ENCODE measurements around the gene FRG2C.
A peak's percentile ranks its signal among the peaks of the same experiment; 100 is the strongest.
"Not testable (repeated sequence)": the region's sequence is repeated elsewhere in the genome, so short reads cannot be mapped to it uniquely, and the experiment has no call there.

Gene FRG2C

DNA sequence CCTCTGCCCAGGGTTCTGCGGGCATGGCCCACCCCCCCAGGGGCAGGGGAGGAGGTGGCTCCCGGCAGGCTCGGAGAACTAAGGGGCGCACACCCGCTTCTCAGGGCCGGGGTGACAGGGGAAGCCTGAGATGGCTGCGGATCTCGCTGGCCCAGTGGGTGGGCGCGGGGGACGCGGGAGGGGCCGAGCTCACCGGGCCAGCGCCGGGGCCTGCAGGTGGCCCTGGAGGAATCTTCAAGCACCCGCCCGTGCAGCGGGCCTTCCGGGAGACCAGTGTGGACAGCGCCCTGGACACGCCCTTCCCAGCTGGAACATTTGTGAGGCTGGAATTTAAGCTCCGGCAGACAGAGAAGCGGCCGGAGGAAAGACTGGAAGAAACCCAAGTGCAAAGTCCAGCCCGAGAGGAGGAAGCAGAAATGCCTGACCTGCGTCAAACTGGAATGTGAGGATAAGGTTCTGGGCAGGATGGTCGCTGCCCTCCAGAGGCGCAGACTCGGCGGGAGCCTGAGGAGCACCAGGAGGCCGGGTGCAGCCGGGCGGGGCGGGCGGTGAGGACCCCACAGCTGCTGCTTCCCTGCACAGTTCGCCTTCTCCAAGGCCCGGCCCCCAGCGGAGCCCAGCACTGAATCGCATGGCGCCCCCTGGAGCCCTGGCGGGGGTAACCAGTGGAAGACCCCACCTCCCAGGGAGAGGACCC, 5.6 kb upstream of the FRG2C start:
- Mint-ChIP-seq H3K4me3 (peak overlapping the region; percentile 55), H3K27me3 (peaks cover 29% of the 10 kb centered on the region)
- H3K27ac Mint-ChIP-seq; DNase-seq; H3K36me3 Mint-ChIP-seq (ENCODE audit: low read depth); H3K4me1 Mint-ChIP-seq; H3K9me3 Mint-ChIP-seq; ATAC-seq: not testable (repeated sequence)

DNA sequence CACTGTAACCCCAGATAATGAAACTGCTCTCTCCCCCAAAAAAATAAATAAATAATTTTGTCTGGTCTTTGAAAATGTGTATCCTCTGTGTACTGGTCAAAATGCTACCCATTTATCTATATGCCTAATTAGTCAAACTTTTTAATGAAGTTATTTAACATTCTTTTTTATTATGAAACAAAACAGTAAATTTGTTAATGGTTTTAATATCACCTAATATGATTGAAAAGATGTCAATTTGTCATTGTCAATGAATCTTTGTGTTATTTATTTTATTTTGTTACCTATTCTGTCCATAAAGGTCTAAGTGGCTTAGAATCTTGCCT, 5.1 kb upstream of the FRG2C start:
- peak overlapping the region; percentile 32 for H3K4me3 Mint-ChIP-seq
- DNase-seq: not testable (repeated sequence)

DNA sequence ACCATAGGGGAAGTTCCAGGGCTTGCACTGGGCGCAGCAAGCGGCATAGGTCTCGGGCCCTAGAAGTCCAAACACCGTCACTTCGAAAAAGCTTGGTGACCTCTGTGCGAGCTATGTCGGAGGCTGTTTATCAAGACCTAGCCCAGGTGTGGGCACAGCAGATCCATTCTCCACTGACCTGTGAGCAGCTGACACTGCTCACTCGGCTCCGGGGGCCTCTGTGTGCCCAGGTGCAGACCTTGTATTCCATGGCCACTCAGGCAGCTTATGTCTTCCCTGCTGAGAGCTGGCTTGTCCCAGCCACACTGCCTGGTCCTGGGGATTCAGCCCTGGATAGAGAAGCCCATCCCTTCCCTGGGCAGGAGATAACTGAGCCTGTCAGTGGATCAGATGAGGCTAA, 1.5 kb downstream of the FRG2C start:
- DNase-seq; H3K4me1 Mint-ChIP-seq; H3K4me3 Mint-ChIP-seq; H3K36me3 Mint-ChIP-seq (ENCODE audit: low read depth); ATAC-seq; H3K27ac Mint-ChIP-seq: not testable (repeated sequence)
- Mint-ChIP-seq H3K9me3 (peaks cover 22% of the 10 kb centered on the region), H3K27me3 (peaks cover 34% of the 10 kb centered on the region)

More for the DNA sequence above, 5.1 kb upstream of the FRG2C start:
- H3K4me1 Mint-ChIP-seq; H3K27ac Mint-ChIP-seq; H3K36me3 Mint-ChIP-seq (ENCODE audit: low read depth); ATAC-seq; H3K9me3 Mint-ChIP-seq: not testable (repeated sequence)
- peaks cover 29% of the 10 kb centered on the region for H3K27me3 Mint-ChIP-seq

DNA sequence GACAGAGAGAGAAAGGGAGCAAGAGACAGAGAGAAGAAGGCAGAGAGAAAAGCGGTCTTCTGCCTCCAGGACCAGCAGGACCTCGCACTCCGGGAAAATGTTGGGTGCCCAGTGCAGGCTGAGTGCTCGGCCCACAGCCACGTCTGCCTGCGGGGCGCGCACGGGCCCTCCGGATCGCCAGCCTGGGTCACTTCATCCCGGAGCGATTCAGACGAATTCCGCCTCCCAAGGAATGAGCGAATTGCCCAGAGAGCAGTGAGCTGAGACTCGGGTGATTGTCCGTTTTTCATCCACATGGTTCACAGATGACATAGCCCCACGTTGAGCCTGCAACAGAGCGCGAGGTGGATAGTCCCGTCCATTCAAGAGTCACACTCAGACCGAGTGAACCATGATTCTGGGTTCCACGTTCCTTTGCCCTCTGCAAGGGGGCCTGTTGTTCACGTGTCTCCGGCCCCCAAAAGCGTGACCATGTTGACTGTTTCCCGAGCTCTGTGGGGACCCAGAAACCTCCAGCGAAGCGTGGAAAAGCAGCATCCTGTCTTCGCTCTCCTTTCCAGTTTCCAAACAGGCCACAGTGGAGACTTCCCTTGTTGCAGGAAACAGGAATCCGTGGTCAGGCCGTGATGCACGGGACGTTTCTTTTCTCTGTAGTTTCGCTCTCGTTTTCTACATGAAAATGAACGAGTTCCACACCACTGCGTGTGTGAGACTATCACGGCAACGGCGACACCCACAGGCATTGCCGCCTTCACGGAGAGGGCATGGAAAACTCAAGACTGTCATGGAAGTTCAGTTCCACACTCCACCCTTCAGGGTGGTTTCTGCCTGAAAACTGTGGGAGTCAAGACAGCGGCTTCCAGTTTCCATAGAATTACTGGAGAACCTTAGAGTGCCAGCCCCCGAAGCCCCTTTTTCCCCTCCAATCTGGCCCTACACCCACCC, 3.9 kb downstream of the FRG2C start:
- Mint-ChIP-seq H3K36me3 (ENCODE audit: low read depth) (peaks cover 14% of the 10 kb centered on the region), H3K27me3 (peaks cover 50% of the 10 kb centered on the region), H3K9me3 (peaks cover 30% of the 10 kb centered on the region), H3K4me1 (peaks cover 16% of the 10 kb centered on the region)
- ATAC-seq, H3K4me3 Mint-ChIP-seq, DNase-seq, H3K27ac Mint-ChIP-seq: not testable (repeated sequence)

DNA sequence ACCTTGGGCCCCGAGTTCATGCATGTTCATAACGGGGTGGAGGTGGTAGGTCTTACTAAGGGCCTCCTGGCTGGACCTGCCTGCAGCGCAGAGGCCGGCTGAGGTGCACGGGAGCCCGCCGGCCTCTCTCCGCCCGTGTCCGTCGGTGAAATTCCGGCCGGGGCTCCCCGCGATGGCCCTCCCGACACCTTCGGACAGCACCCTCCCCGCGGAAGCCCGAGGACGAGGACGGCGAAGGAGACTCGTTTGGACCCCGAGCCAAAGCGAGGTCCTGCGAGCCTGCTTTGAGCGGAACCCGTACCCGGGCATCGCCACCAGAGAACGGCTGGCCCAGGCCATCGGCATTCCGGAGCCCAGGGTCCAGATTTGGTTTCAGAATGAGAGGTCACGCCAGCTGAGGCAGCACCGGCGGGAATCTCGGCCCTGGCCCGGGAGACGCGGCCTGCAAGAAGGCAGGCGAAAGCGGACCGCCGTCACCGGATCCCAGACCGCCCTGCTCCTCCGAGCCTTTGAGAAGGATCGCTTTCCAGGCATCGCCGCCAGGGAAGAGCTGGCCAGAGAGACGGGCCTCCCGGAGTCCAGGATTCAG, 4.7 kb downstream of the FRG2C start:
- Mint-ChIP-seq H3K4me1 (peaks cover 16% of the 10 kb centered on the region), H3K9me3 (peaks cover 38% of the 10 kb centered on the region), H3K27me3 (peaks cover 55% of the 10 kb centered on the region), H3K36me3 (ENCODE audit: low read depth) (peaks cover 19% of the 10 kb centered on the region)
- peak; percentile 35 for DNase-seq
- ATAC-seq, H3K4me3 Mint-ChIP-seq, H3K27ac Mint-ChIP-seq: not testable (repeated sequence)

DNA sequence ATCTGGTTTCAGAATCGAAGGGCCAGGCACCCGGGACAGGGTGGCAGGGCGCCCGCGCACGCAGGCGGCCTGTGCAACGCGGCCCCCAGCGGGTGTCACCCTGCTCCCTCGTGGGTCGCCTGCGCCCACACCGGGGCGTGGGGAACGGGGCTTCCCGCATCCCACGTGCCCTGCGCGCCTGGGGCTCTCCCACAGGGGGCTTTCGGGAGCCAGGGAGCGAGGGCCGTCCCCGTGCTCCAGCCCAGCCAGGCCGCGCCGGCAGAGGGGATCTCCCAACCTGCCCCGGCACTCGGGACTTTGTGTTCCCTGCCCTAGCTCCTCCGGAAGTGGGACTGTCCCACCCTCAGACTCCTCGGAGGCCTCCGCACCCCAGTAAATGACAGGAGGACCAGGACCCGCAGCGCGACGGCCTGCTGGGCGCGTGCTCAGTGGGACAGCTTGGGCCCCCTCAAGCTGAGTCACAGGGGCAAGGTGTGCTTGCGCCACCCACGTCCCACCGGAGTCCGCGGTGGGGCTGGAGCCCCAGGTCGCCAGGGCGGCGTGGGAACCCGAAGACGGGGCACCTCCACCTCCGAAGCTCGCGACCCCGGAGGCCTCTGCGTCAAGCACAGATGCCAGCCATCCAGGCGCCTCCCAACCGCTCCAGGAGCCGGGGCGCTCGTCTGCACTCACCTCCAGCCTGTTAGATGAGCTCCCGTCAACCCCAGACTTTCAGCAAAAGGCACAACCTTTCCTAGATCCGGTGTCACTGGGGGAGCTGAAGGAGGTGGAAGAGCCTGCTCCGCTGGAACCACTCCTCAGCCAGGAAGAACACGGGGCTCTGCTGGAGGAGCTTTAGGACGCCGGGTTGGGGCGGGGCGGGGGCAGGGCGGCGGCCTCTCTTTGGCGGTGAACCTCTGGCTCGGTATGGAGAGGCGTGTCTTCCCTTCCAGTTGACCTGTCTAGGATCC, 5.5 kb downstream of the FRG2C start:
- Mint-ChIP-seq H3K36me3 (ENCODE audit: low read depth) (peaks cover 19% of the 10 kb centered on the region), H3K9me3 (peaks cover 39% of the 10 kb centered on the region), H3K27me3 (peaks cover 58% of the 10 kb centered on the region), H3K4me1 (peaks cover 16% of the 10 kb centered on the region)
- peak; percentile 65 for ATAC-seq
- DNase-seq, H3K27ac Mint-ChIP-seq, H3K4me3 Mint-ChIP-seq: not testable (repeated sequence)

DNA sequence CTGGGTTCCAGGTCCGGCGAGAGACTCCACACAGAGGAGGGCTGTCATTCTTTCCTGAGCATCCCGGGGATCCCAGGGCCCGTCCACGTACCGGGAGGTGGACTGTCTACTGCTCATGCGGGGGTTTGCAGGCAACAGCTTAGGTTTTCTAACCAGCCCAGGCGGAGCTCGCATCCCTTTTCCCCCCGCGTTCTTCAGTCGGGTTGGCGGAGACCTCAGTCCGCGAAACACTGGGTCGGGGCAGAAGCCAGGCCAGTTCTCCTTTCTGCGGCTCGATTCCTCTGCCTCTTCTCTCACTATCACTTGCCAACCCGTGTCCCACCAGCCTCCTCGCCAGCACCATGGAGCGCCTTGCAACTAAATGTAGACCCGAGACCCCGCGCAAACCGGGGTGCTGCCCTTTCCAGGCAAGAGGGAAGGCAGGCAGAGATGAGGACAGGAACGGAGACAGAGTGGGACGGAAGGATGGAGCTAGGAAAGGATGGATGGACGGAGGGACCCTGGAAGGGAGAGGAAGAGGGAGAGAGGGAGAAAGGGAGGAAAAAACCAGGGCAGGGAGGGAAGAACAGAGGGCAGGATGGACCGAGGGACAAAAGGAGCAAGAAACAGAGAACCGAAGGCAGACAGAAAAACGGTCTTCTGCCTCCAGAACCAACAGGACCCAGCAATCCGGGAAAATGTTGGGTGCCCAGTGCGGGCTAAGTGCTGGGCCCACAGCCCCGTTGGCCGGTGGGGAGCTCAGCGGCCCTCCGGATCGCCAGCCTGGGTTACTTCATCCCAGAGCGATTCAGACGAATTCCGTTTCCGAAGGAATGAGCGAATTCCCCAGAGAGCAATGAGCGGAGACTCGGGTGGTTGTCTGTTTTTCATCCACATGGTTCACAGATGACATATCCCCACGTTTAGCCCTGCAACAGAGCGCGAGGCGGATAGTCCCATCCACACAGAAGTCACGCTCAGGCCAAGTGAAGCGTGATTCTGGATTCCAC, 6.5 kb downstream of the FRG2C start:
- H3K4me3 Mint-ChIP-seq: peak overlapping the region; percentile 13
- H3K9me3 Mint-ChIP-seq: peaks cover 39% of the 10 kb centered on the region
- H3K36me3 Mint-ChIP-seq (ENCODE audit: low read depth): peaks cover 20% of the 10 kb centered on the region
- H3K4me1 Mint-ChIP-seq: peaks cover 16% of the 10 kb centered on the region
- not testable (repeated sequence) for ATAC-seq, H3K27ac Mint-ChIP-seq, DNase-seq
- peaks cover 53% of the 10 kb centered on the region for H3K27me3 Mint-ChIP-seq

DNA sequence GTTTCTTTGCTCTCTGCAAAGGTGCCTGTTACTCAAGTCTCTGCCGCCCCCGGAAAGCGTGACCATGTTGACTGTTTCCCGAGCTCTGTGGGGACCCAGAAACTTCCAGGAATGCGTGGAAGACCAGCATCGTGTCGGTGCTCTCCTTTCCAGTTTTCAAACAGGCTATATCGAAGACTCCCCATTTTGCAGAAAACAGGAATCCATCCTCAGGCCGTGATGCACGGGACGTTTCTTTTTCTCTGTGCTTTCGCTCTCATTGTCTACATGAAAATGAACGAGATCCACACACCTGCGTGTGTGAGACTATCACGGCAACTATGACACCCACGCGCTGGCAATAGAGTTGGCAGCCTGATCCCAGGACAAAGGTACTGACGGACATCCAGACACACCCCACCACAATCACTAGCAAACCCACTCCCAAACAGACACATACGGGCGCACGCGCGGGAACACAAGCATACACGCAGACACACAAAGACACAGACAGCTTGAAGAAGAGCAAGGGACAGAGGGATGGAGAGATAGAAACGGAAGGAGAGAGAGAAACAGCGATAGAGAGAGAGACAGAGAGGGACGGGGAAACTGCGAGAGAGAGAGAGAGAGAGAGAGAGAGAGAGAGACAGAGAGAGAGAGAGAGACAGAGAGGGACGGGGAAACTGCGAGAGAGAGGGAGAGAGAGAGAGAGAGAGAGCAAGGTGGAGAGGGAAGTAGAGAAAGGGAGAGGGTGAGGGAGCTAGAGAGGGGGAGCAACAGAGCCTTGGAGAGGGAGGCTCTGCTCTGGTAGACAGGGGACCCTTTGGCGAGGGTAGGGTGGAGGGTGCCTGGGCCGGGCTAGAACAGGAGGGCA, 7.4 kb downstream of the FRG2C start:
- Mint-ChIP-seq H3K9me3 (peaks cover 44% of the 10 kb centered on the region), H3K27me3 (peaks cover 53% of the 10 kb centered on the region), H3K36me3 (ENCODE audit: low read depth) (peaks cover 24% of the 10 kb centered on the region), H3K4me3 (peak overlapping the region; percentile 4), H3K4me1 (peaks cover 16% of the 10 kb centered on the region)
- DNase-seq, H3K27ac Mint-ChIP-seq, ATAC-seq: not testable (repeated sequence)

DNA sequence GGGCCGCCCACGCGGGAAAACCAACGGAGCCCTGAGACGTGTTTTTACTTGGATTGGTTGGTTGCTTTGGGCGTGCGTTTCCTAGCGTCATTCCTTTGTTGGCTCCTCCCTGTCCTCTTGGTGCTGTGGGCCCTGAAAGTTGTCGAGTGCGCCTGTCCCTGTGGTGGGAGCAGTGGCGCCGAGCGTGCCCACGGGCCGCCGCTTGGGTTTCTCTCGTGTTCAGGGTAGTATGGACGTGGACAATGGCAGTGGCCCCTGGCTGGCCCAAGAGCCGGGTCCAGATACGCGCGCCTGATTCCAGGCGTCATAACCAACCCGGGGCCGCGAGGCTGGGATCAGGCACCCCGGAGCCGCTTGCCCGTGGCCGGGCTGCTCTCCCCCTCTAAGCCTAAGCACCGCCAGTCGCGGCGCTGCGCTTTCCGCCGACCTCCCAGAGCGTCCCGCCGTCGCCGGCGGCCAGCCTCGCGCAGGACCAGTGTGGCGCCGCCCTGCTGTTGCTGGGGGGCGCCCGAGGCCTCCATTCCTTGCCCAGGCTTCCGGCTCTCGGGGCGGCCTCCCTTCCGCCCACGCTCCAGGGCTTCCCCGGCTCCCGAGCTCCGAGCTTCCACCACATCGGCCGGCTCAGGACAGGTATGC, 8.1 kb downstream of the FRG2C start:
- Mint-ChIP-seq H3K27me3 (peaks cover 50% of the 10 kb centered on the region), H3K4me1 (peaks cover 16% of the 10 kb centered on the region), H3K9me3 (peaks cover 38% of the 10 kb centered on the region), H3K36me3 (ENCODE audit: low read depth) (peaks cover 24% of the 10 kb centered on the region)
- ATAC-seq, DNase-seq, H3K4me3 Mint-ChIP-seq, H3K27ac Mint-ChIP-seq: not testable (repeated sequence)

DNA sequence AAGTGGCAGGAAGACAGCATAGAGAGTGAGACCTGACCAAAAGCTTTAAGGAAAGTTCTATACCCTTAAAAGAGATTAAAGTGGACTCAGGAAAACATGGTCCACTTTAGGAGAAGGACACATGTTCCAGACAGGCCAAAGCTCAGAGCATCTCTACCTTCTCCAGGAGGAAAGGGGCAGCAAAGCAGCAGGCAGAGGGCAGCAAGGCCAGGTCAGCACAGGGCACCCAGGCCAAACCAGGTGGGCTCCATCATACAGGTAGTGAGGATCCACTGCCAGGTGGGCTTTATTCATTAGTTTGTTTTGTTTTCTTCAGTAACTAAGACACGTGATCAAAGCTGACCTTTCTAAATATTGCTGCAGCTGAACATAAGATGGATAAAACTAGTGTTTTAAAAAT, 19.8 kb downstream of the FRG2C start:
- H3K4me1 Mint-ChIP-seq; H3K4me3 Mint-ChIP-seq; H3K27ac Mint-ChIP-seq; H3K27me3 Mint-ChIP-seq; DNase-seq; ATAC-seq; H3K36me3 Mint-ChIP-seq (ENCODE audit: low read depth): not testable (repeated sequence)
- peaks cover 24% of the 10 kb centered on the region for H3K9me3 Mint-ChIP-seq

DNA sequence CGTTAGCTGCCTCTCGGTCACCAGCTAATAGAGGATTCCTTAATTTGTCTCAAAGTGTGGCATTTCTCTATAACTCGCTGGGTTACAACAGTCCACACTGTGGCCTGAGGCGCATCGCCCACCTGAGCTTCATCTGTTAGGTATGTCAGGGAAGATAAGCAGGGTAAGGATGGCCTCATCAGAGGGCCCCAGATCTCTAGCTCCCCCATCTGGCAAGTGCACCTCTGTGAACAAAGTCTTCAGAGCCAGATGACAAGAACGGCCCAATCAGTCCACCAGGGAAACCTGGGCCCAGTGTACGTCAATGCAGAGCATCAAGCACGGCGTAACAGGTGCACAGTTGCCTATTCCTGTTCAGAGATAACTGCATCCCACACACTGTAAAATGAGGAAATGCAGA, 23.2 kb downstream of the FRG2C start:
- no peak for ATAC-seq
- Mint-ChIP-seq H3K4me3 (no peak overlapping the region), H3K4me1 (no peaks in the 10 kb centered on the region), H3K9me3 (peaks cover 40% of the 10 kb centered on the region), H3K36me3 (ENCODE audit: low read depth) (peaks cover 3% of the 10 kb centered on the region), H3K27me3 (no peaks in the 10 kb centered on the region), H3K27ac (no peak overlapping the region)
- DNase-seq: no peak

DNA sequence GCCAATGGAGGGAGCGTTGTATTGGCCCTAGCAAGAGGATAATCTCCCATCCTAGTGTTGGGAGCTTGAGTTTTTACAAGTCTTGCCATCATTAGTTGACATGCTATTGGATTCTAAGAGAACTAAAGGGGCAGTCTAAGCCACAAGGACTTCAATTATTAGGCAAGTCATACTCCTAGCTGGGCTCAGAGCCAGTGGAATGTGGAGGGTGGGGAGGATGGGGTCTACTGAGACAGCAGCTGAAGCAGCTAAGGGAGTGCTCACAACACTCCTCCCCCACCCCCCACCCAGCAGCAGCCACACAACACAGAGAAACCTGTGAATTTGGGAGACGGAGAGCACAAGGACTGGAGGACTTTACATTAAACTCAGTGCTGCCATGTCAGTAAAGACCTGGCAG, 27.9 kb downstream of the FRG2C start:
- Mint-ChIP-seq H3K36me3 (ENCODE audit: low read depth) (peaks cover 2% of the 10 kb centered on the region), H3K4me3 (no peak overlapping the region), H3K4me1 (no peaks in the 10 kb centered on the region), H3K9me3 (peaks cover 39% of the 10 kb centered on the region), H3K27ac (no peak overlapping the region), H3K27me3 (no peaks in the 10 kb centered on the region)
- ATAC-seq (no peak), DNase-seq (no peak)
